Colonic mucosa (tissue), 4 donors: ENCODE results near the gene CUBN. TPM values are rescaled to one million over a fixed set of nuclear protein-coding genes. Genes with fewer than 3 reads are reported as not detected.

Experiments
- DNase-seq: peaks from one replicate; pipeline ENCODE4 v3.0.0-alpha.2; 2020
- H3K27ac ChIP-seq: fragments of 200-600 bp; one replicate; pipeline ENCODE4 v1.8.0; 2021
- H3K27me3 ChIP-seq: fragments of 200-600 bp; one replicate; pipeline ENCODE4 v1.8.0; 2021
- H3K36me3 ChIP-seq: fragments of 200-600 bp; one replicate; pipeline ENCODE4 v1.8.0; 2021
- H3K4me1 ChIP-seq: fragments of 200-600 bp; one replicate; pipeline ENCODE4 v1.8.0; 2021; ENCODE audit warnings: mild to moderate bottlenecking
- H3K4me3 ChIP-seq: fragments of 200-600 bp; one replicate; pipeline ENCODE4 v1.8.0; 2021
- H3K9ac ChIP-seq, 2 donors: one replicate each; pipeline ENCODE4 v1.7.0; 2013; ENCODE audit warnings: control low read depth in 2 of 2, low read depth in 2 of 2, low read length in 2 of 2
- H3K9me3 ChIP-seq: fragments of 200-600 bp; one replicate; pipeline ENCODE4 v1.8.0; 2021
- CTCF ChIP-seq: fragments of 200-600 bp; IDR thresholded peaks from one replicate; pipeline ENCODE4 v1.8.0; 2022; ENCODE audit warnings: antibody characterized with exemption, mild to moderate bottlenecking
- intact Hi-C: fragments of 100-400 bp; cut with DNase I; formaldehyde crosslinking; loops from one replicate; pipeline ENCODE4 v1.14.1; 2022
- total RNA-seq, 2 donors: library from RNA; stranded (reverse); fragmentation: NEBNext Ultra II Directional in 1 of 2; extraction: Animal tissue kit (Norgen Biotek cat#: 25700) in 1 of 2; gene quantifications; one replicate each; pipeline ENCODE4 v1.2.1, GENCODE V29; 2021
- donor health status: healthy.
- donor health status: DM: no; HTN: no; CAD: no.
- donor health status: DM: no; HTN: no; CAD: no.

Gene CUBN
- total RNA-seq, 2 donors from 2014 or later, result 0.25 to 0.42 TPM

DNA sequence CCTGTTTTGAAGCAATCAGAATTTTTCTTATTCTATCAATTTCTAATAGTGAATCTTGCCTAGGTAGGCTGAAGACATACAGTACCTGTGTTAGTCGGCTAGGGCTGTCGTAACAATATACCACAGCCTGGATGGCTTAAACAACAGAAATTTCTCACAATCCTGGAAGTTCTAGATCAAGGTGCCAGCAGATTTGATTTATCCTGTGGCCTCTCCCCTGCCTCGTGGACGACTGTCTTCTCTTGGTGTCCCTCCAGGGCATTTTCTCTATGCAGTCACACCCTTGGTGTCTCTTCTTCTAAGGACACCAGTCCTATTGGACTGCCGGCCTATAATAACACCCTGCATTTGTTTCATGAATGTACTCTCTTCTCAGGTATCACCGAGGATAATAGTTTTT is 310.6 kb downstream of the CUBN start:
- Histone ChIP-seq H3K27ac (no peak overlapping the region), H3K9ac (no peak overlapping the region), H3K9me3 (no peaks in the 10 kb centered on the region), H3K4me3 (no peak overlapping the region), H3K36me3 (no peaks in the 10 kb centered on the region), H3K4me1 (no peaks in the 10 kb centered on the region), H3K27me3 (no peaks in the 10 kb centered on the region)
- no peak for TF ChIP-seq CTCF
- no peak for DNase-seq
- intact Hi-C loops, result no loop called here

DNA sequence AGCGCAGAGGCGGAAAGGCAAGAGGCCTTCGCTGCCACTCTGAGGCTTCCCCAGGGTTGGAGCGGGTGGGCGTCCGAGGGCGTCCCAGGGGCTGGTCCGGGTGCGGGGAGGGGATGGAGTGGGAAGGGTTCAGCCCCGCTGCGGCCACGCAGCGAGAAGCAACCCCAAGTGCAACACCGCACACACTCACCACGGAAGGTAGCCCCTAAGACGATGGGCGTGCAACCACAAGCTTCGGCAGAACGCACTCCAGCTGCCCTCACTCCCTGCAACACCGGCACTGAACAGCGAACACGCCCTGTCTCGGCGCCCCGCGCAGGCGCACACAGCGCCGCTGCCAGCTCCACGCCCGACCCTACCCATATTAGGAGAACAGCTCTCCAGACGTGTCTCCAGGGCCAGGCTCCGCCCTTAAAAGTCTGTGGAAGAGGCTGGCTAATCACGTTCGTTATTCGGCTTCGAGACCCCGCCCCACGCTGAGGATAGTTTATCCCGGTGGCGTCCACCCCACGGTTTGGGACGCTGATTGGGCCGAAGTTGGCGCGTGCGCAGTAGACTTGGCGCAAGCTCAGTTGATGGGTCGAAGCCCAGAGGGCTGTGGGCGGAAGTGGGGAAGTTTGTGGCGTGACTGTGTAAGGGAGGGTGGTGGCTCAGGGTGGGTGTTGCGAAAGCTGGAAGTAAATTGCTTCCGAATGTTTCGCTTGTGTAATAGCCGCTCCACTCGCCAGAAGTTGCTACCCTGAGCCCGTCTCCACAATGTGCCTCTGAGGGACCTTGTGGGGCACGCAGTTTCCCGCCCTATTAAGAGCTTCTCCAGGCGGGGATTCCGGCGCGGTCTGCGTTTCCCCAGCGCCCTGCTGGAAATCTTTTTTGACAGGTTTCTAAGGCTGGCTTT is 312.2 kb downstream of the CUBN start, which contains the start of gene RSU1:
Gene RSU1, minus strand, starts transcription at position 300 of the 895 bp plus-strand sequence. CDS start 343 bp downstream, outside the sequence.
- intact Hi-C loops, result no loop called here
- H3K27me3 ChIP-seq, result no peaks in the 10 kb centered on the region
- H3K4me1 ChIP-seq, result no peaks in the 10 kb centered on the region
- TF ChIP-seq CTCF, result no peak
- no peaks in the 10 kb centered on the region for H3K36me3 ChIP-seq
- no peaks in the 10 kb centered on the region for H3K9me3 ChIP-seq
- H3K9ac ChIP-seq, result peak within 1 kb of the TSS; percentile 68 to 93
- peak within 1 kb of the TSS; percentile 68 for H3K4me3 ChIP-seq
- DNase-seq, result peak; percentile 100
- H3K27ac ChIP-seq, result peak within 1 kb of the TSS; percentile 78

GRCh38 chr10:16816830-16817124 is 312.8 kb downstream of the CUBN start:
- Histone ChIP-seq H3K9me3 (no peaks in the 10 kb centered on the region), H3K27me3 (no peaks in the 10 kb centered on the region), H3K4me1 (no peaks in the 10 kb centered on the region), H3K4me3 (peak overlapping the region; percentile 68), H3K36me3 (no peaks in the 10 kb centered on the region), H3K9ac (peak overlapping the region; percentile 52 to 93), H3K27ac (peak overlapping the region; percentile 78)
- no peak for DNase-seq
- intact Hi-C loops, result no loop called here
- TF ChIP-seq CTCF, result no peak

DNA sequence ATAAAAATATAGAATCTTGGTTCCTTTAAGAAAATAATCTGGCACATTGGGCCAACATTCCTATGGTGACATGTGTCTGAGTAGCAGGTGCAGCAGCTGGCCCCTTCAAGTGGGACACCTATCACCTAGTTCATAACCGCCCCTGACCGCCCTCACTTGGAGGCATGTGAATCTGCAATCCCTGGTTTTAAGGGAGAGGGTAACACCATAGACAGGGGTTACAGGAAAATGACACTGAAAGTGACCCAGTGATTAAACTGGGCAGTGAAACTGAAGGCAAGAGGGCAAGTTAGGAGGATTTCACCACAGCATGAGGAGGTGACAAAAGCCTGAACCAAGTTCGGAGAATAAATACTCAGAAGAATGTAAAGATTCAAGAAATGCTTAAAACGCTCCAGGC is 313.4 kb downstream of the CUBN start:
- intact Hi-C loops, result no loop called here

GRCh38 chr10:16814012-16814411 is 315.6 kb downstream of the CUBN start:
- intact Hi-C loops, result no loop called here
- Histone ChIP-seq H3K27me3 (no peaks in the 10 kb centered on the region), H3K27ac (no peak overlapping the region), H3K36me3 (no peaks in the 10 kb centered on the region), H3K4me1 (no peaks in the 10 kb centered on the region), H3K4me3 (no peak overlapping the region), H3K9ac (no peak overlapping the region), H3K9me3 (no peaks in the 10 kb centered on the region)
- no peak for DNase-seq
- no peak for TF ChIP-seq CTCF

More for the DNA sequence above, 313.4 kb downstream of the CUBN start:
- no peaks in the 10 kb centered on the region for H3K27me3 ChIP-seq
- H3K36me3 ChIP-seq, result no peaks in the 10 kb centered on the region
- no peak for TF ChIP-seq CTCF
- H3K4me1 ChIP-seq, result no peaks in the 10 kb centered on the region
- H3K9me3 ChIP-seq, result no peaks in the 10 kb centered on the region
- peak overlapping the region; percentile 68 for H3K4me3 ChIP-seq
- DNase-seq, result peak; percentile 29
- H3K9ac ChIP-seq, result peak overlapping the region in 1 of 2 donors; percentile 93
- H3K27ac ChIP-seq, result no peak overlapping the region
